Dendritic cell treated with granulocyte-macrophage colony-stimulating factor and Interleukin-4, amounts not matched to agents 40 ng/mL and 50 ng/mL, for 4 days (primary cell): ENCODE data around the gene ITGA2B.
"Not testable (repeated sequence)": the region's sequence is repeated elsewhere in the genome, so short reads cannot be mapped to it uniquely, and the experiment has no call there.

ENCODE experiments used
- H3K27ac Mint-ChIP-seq: one replicate; pipeline ENCODE4 v1.8.0; 2022; ENCODE audit warnings: mild to moderate bottlenecking, mixed read lengths
- H3K27me3 Mint-ChIP-seq: one replicate; pipeline ENCODE4 v1.8.0; 2022; ENCODE audit warnings: mild to moderate bottlenecking, mixed read lengths
- H3K36me3 Mint-ChIP-seq: one replicate; pipeline ENCODE4 v1.8.0; 2022; ENCODE audit warnings: low read depth, mixed read lengths
- H3K4me1 Mint-ChIP-seq: one replicate; pipeline ENCODE4 v1.8.0; 2022; ENCODE audit warnings: low read depth, mixed read lengths
- H3K4me3 Mint-ChIP-seq: one replicate; pipeline ENCODE4 v1.8.0; 2022; ENCODE audit warnings: mild to moderate bottlenecking, moderate library complexity, mixed read lengths
- H3K9me3 Mint-ChIP-seq: one replicate; pipeline ENCODE4 v1.8.0; 2022; ENCODE audit warnings: mixed read lengths
- intact Hi-C: fragments of 100-400 bp; cut with micrococcal nuclease; formaldehyde crosslinking; loops from one replicate; pipeline ENCODE4 v1.15.0; 2022

Gene ITGA2B

GRCh38 chr17:44369414-44370023 is 19.9 kb downstream of the ITGA2B start:
- Mint-ChIP-seq H3K4me3 (peak overlapping the region; percentile 0), H3K27me3 (peaks cover 70% of the 10 kb centered on the region)
- H3K9me3 Mint-ChIP-seq, H3K36me3 Mint-ChIP-seq, intact Hi-C loops, H3K27ac Mint-ChIP-seq, H3K4me1 Mint-ChIP-seq: not testable (repeated sequence)

- H3K4me1 Mint-ChIP-seq, intact Hi-C loops, H3K4me3 Mint-ChIP-seq, H3K9me3 Mint-ChIP-seq, H3K36me3 Mint-ChIP-seq, H3K27ac Mint-ChIP-seq: not testable (repeated sequence)
- H3K27me3 Mint-ChIP-seq = peaks cover 73% of the 10 kb centered on the region
Observed at GRCh38 chr17:44368391-44369243, 20.8 kb downstream of the ITGA2B start.

GRCh38 chr17:44367231-44367979 is 22.0 kb downstream of the ITGA2B start:
- H3K27me3 Mint-ChIP-seq = peaks cover 77% of the 10 kb centered on the region

GRCh38 chr17:44365051-44365450 is 24.4 kb downstream of the ITGA2B start:
- not testable (repeated sequence) for H3K27ac Mint-ChIP-seq, H3K4me3 Mint-ChIP-seq

More at GRCh38 chr17:44367231-44367979, 22.0 kb downstream of the ITGA2B start:
- H3K4me3 Mint-ChIP-seq = no peak overlapping the region
- no peaks in the 10 kb centered on the region for H3K9me3 Mint-ChIP-seq
- no peak overlapping the region for H3K27ac Mint-ChIP-seq
- intact Hi-C loops = no loop called here
- H3K4me1 Mint-ChIP-seq = no peaks in the 10 kb centered on the region
- no peaks in the 10 kb centered on the region for H3K36me3 Mint-ChIP-seq

GRCh38 chr17:44363613-44364159 is 25.8 kb downstream of the ITGA2B start, which contains the start of gene FAM171A2:
FAM171A2 (minus strand) TSS chr17:44363853; CDS start chr17:44363714, 139 bp downstream.
- Mint-ChIP-seq H3K9me3 (no peaks in the 10 kb centered on the region), H3K36me3 (no peaks in the 10 kb centered on the region), H3K27ac (no peak within 1 kb of the TSS), H3K4me1 (no peaks in the 10 kb centered on the region), H3K27me3 (peaks cover 83% of the 10 kb centered on the region), H3K4me3 (peak within 1 kb of the TSS; percentile 76)
- intact Hi-C loops = no loop called here

More at GRCh38 chr17:44365051-44365450, 24.4 kb downstream of the ITGA2B start:
- H3K9me3 Mint-ChIP-seq, H3K36me3 Mint-ChIP-seq, H3K4me1 Mint-ChIP-seq, intact Hi-C loops: not testable (repeated sequence)
- H3K27me3 Mint-ChIP-seq = peaks cover 80% of the 10 kb centered on the region

- no peak overlapping the region for H3K27ac Mint-ChIP-seq
- peaks cover 85% of the 10 kb centered on the region for H3K27me3 Mint-ChIP-seq
- H3K4me3 Mint-ChIP-seq = peak overlapping the region; percentile 76
- H3K9me3 Mint-ChIP-seq = no peaks in the 10 kb centered on the region
- no peaks in the 10 kb centered on the region for H3K4me1 Mint-ChIP-seq
- intact Hi-C loops = no loop called here
- H3K36me3 Mint-ChIP-seq = no peaks in the 10 kb centered on the region
Observed at GRCh38 chr17:44362949-44363612, 26.4 kb downstream of the ITGA2B start.

GRCh38 chr17:44362459-44362948 is 26.9 kb downstream of the ITGA2B start:
- Mint-ChIP-seq H3K27me3 (peaks cover 84% of the 10 kb centered on the region), H3K4me3 (no peak overlapping the region), H3K9me3 (no peaks in the 10 kb centered on the region), H3K36me3 (no peaks in the 10 kb centered on the region), H3K4me1 (no peaks in the 10 kb centered on the region), H3K27ac (no peak overlapping the region)
- intact Hi-C loops = no loop called here

GRCh38 chr17:44361292-44362260 is 27.9 kb downstream of the ITGA2B start:
- Mint-ChIP-seq H3K4me3 (no peak overlapping the region), H3K27ac (no peak overlapping the region), H3K36me3 (no peaks in the 10 kb centered on the region), H3K4me1 (no peaks in the 10 kb centered on the region), H3K9me3 (no peaks in the 10 kb centered on the region), H3K27me3 (peaks cover 77% of the 10 kb centered on the region)
- intact Hi-C loops = no loop called here

- H3K36me3 Mint-ChIP-seq = no peaks in the 10 kb centered on the region
- no peak overlapping the region for H3K27ac Mint-ChIP-seq
- no peaks in the 10 kb centered on the region for H3K4me1 Mint-ChIP-seq
- H3K27me3 Mint-ChIP-seq = peaks cover 77% of the 10 kb centered on the region
- H3K9me3 Mint-ChIP-seq = no peaks in the 10 kb centered on the region
- intact Hi-C loops = no loop called here
- no peak overlapping the region for H3K4me3 Mint-ChIP-seq
Observed at GRCh38 chr17:44360826-44361225, 28.6 kb downstream of the ITGA2B start.

- H3K27ac Mint-ChIP-seq = no peak overlapping the region
- H3K4me1 Mint-ChIP-seq = no peaks in the 10 kb centered on the region
- no peaks in the 10 kb centered on the region for H3K9me3 Mint-ChIP-seq
- peaks cover 77% of the 10 kb centered on the region for H3K27me3 Mint-ChIP-seq
- H3K36me3 Mint-ChIP-seq = no peaks in the 10 kb centered on the region
- H3K4me3 Mint-ChIP-seq = no peak overlapping the region
- intact Hi-C loops = no loop called here
Observed at GRCh38 chr17:44360144-44360533, 29.3 kb downstream of the ITGA2B start.

- H3K9me3 Mint-ChIP-seq = no peaks in the 10 kb centered on the region
- no peaks in the 10 kb centered on the region for H3K36me3 Mint-ChIP-seq
- H3K27me3 Mint-ChIP-seq = peaks cover 75% of the 10 kb centered on the region
- H3K4me3 Mint-ChIP-seq = no peak overlapping the region
- intact Hi-C loops = no loop called here
- no peak overlapping the region for H3K27ac Mint-ChIP-seq
- no peaks in the 10 kb centered on the region for H3K4me1 Mint-ChIP-seq
Observed at GRCh38 chr17:44359458-44360143, 29.8 kb downstream of the ITGA2B start.

GRCh38 chr17:44359006-44359405 is 30.4 kb downstream of the ITGA2B start:
- no peak overlapping the region for H3K4me3 Mint-ChIP-seq
- intact Hi-C loops = no loop called here
- no peaks in the 10 kb centered on the region for H3K9me3 Mint-ChIP-seq
- H3K27me3 Mint-ChIP-seq = peaks cover 71% of the 10 kb centered on the region
- no peaks in the 10 kb centered on the region for H3K36me3 Mint-ChIP-seq
- H3K4me1 Mint-ChIP-seq = peaks cover 3% of the 10 kb centered on the region
- no peak overlapping the region for H3K27ac Mint-ChIP-seq
